HUES48 (cell line): ENCODE measurements around the gene EDEM1.
A peak's percentile ranks its signal among the peaks of the same experiment; 100 is the strongest.

Experiments
- H3K27ac ChIP-seq: one replicate; pipeline ENCODE4 v1.7.0; 2013; ENCODE audit warnings: low read depth, low read length, inconsistent platforms
- H3K27me3 ChIP-seq: 2 replicates; pipeline ENCODE4 v1.6.1; 2013; ENCODE audit warnings: mild to moderate bottlenecking, low read length; ENCODE audit not compliant: control insufficient read depth, insufficient read depth
- H3K36me3 ChIP-seq: 2 replicates; pipeline ENCODE4 v1.6.1; 2013; ENCODE audit warnings: low read length; ENCODE audit not compliant: control insufficient read depth, insufficient read depth
- H3K4me1 ChIP-seq: 2 replicates; pipeline ENCODE4 v1.6.1; 2013; ENCODE audit warnings: mild to moderate bottlenecking, low read length; ENCODE audit not compliant: control insufficient read depth, insufficient read depth
- H3K4me3 ChIP-seq: 2 replicates; pipeline ENCODE4 v1.5.1; 2013; ENCODE audit warnings: mild to moderate bottlenecking, low read depth, low read length
- H3K9ac ChIP-seq: 2 replicates; pipeline ENCODE4 v1.6.1; 2013; ENCODE audit warnings: mild to moderate bottlenecking, low read depth, low read length, moderate library complexity
- H3K9me3 ChIP-seq: 2 replicates; pipeline ENCODE4 v1.6.1; 2013; ENCODE audit warnings: low read length; ENCODE audit not compliant: control insufficient read depth, insufficient read depth

Gene EDEM1

DNA sequence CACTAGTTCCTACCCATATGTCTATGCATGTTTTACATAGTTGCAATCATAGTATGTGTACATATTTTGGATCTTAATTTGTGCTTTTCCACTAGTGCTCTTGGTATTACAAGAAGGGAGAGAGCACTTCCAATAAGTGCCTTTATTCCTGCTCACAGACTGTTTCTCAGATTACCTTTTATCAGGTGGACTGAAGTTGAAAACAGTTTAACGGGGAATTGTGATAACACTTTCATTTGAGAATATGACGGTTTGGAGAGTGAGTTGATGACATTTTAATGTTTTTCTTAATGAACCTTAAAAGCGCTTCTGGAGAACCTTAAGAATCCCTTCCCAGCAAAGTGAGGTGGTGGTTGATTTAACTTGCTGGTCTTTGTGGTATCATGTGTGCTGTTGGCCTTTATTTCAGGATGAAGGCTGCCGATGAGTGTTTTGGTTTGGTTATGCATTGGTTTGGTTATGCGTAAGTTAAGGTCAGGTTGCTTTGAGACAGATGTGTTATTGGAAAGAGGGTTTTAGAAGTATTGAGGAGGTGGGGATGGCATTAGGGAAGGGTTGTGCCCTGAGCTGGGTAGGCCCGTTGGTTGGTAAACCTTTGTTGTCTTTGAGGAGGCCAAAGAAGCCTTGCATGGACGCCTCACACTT is 2.8 kb downstream of the EDEM1 start:
- Histone ChIP-seq H3K9ac (no peak overlapping the region), H3K9me3 (no peaks in the 10 kb centered on the region), H3K4me3 (no peak overlapping the region), H3K27me3 (peaks cover 3% of the 10 kb centered on the region), H3K36me3 (no peaks in the 10 kb centered on the region), H3K4me1 (peaks cover 22% of the 10 kb centered on the region; the same call in 1 of the 2 replicates), H3K27ac (no peak overlapping the region)

DNA sequence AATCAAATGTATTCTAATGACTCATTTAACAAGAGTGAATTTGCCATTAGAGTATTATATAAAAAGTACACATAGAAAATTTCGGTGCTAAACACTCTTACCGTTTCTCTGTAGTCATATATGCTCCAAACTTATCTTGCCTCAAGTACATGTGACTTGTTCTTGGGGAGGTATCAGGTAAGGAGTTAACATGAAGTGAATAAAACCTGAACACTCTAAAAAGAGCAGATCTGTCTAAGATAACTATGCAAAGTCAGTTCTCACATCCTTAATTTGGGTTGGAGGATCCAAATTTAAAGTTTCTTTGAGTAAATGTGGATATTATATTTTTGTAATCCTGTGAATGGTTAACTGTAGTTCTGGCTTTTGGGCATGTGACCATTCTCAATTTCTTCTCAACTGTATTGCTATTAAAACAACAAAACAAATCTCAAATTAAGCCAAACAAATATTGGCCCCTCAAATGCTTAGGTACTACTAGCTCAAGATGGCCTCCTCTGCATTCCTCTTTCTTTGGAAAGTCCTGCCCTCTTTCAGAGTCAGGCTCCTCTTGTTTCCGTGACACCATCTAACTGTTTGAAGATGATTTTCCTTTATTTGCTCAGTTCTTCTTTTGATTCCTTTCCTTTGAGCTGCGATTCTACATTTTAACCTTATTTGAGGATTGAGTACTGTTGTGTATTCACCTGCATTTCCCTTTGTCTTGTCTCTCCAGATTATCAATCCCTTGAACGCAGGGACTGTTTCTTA is 4.2 kb downstream of the EDEM1 start:
- Histone ChIP-seq H3K4me3 (no peak overlapping the region), H3K9ac (no peak overlapping the region), H3K27ac (no peak overlapping the region), H3K4me1 (peaks cover 24% of the 10 kb centered on the region; the same call in 1 of the 2 replicates), H3K27me3 (peaks cover 3% of the 10 kb centered on the region; the same call in 1 of the 2 replicates), H3K9me3 (no peaks in the 10 kb centered on the region), H3K36me3 (no peaks in the 10 kb centered on the region)

DNA sequence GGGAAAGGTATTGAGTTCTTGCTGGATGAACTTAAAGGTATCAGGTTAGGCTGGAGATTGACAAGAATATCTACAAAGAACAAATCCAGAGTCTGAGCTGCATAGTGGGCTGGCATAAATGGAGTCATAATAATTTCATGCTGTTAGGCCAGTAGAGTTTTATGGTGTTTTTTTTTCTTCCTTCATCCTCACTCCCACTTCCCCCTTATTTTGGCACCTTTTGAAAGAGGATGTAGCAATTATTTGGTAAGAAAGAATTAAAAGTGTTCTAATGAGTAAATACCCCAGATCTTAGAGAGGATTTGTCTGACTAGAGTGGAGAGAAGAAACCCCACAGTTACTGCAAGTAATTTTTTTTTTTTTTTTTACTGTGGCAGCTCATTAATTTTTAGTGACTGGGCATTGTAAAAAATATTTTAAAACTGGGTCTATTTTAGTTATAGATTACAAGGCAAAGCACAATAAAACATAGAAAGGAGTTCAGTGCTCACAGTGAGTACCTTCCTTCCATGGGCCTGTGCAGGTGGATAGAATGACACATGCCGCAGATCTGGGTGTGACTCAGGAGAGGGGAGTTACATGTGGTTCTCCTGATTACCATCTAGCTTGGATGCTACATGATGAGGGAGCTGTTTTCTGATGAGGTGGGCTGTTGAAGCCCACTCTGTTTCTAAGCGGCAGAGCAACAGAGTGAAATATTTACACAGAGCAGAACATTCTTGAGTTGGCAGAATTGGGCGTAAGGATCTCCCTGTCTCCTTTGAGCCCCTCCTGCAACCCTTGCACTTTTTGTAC is 5.3 kb downstream of the EDEM1 start:
- Histone ChIP-seq H3K4me3 (no peak overlapping the region), H3K4me1 (peaks cover 34% of the 10 kb centered on the region), H3K27ac (no peak overlapping the region), H3K9ac (no peak overlapping the region), H3K36me3 (no peaks in the 10 kb centered on the region), H3K27me3 (peaks cover 3% of the 10 kb centered on the region; the same call in 1 of the 2 replicates), H3K9me3 (no peaks in the 10 kb centered on the region)

DNA sequence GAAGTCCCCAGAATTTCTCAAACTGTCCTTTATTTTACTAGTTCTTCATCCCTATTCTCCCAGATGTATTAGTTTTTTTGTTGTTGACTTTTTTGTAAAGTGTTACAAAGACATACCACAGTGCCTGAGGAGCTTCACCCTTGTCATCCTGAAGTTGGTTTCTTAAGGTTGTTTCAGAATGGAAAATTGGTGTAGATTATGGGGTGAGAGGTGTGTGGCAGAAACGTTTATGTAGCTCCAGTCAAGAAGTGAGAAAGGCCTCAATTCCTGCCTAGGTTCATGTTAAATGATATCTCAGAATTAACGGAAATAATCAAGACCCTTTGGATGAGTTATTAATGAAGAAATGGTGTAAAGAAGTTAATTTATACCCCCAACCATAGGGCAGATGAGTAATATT is 6.8 kb downstream of the EDEM1 start:
- H3K36me3 ChIP-seq: 0 out of 2 replicates have a peak, but pooled peaks cover under 1% of the 10 kb centered on the region
- no peak overlapping the region for H3K4me3 ChIP-seq
- no peak overlapping the region for H3K9ac ChIP-seq
- H3K9me3 ChIP-seq: no peaks in the 10 kb centered on the region
- H3K27me3 ChIP-seq: no peaks in the 10 kb centered on the region
- peaks cover 30% of the 10 kb centered on the region for H3K4me1 ChIP-seq
- H3K27ac ChIP-seq: peak overlapping the region; percentile 4

DNA sequence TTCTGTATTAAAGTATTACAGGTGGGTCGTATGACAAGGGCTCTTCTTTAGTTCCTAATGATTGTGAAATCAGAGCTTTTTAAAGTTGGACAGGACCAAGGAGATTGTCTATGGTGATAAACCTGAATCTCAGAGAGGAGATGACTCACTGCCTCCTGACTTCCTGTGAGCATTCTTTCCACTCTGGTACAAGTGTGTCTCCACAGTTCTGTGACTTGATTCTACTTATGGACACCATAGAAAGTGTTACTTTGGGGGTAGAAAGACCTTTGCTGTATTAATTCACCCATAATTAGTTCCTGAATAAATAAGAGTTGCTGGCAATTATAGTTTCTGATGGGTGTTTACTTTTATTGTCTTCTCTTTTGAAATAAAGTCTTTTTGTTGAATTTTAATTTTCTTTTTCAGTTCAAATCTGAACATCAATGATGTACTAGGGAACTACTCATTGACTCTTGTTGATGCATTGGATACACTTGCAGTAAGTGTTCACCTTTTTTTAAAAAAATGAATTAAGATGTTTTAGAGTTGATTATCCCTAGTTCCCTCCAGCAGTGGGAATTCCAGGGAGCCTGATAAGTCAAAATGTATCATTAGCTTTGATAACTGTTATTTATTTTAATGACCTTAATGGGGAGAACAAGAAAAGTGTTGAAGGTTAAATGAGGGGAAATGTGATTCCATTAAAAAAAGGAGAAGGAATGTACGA is 7.4 kb downstream of the EDEM1 start:
- Histone ChIP-seq H3K4me1 (peaks cover 30% of the 10 kb centered on the region), H3K36me3 (peaks cover 7% of the 10 kb centered on the region; the same call in 1 of the 2 replicates), H3K27ac (peak overlapping the region; percentile 4), H3K27me3 (no peaks in the 10 kb centered on the region), H3K9ac (no peak overlapping the region), H3K4me3 (no peak overlapping the region), H3K9me3 (no peaks in the 10 kb centered on the region)

DNA sequence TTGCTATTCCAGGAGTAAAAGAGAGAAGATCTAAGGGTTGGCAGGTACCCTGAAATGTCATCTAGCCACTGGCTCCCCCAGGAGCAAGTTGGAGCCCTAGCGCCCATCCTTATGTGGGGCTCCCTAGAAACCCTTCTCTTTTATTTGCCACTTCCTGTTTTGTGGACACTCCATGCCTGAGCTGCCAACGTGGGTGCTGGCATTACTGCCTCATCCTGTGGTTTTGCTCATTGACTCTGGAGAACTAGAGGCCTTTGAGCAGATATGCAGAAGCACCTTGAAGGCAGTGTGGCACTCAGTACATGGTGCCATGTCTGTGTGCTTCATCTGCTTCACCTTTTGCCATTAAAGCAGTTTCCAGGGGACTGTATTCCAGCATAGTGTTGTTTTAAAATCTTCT is 8.1 kb downstream of the EDEM1 start:
- Histone ChIP-seq H3K9me3 (no peaks in the 10 kb centered on the region), H3K4me1 (peaks cover 24% of the 10 kb centered on the region), H3K27me3 (no peaks in the 10 kb centered on the region), H3K27ac (no peak overlapping the region), H3K36me3 (peaks cover 13% of the 10 kb centered on the region), H3K4me3 (no peak overlapping the region), H3K9ac (no peak overlapping the region)

DNA sequence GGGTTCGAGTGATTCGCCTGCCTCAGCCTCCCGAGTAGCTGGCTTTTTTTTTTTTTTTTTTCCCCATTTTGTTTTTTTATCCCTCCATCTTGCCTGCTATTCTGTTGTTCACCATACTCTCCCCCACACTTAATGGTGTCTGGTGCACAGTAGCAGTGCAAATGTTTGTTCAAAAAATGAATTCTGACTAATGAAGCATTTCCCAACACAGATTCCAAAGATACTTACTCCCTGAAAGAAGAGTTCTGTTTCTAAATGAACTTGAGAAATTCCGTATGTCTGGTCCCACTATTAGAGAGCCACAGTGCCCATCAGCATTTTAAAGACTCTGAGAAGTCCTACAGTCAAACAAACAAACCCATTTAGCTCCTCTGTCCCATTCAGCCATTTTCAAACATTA is 9.5 kb downstream of the EDEM1 start:
- Histone ChIP-seq H3K9ac (no peak overlapping the region), H3K4me3 (no peak overlapping the region), H3K9me3 (no peaks in the 10 kb centered on the region), H3K36me3 (peaks cover 18% of the 10 kb centered on the region), H3K4me1 (peaks cover 20% of the 10 kb centered on the region), H3K27ac (peak overlapping the region; percentile 40), H3K27me3 (no peaks in the 10 kb centered on the region)

DNA sequence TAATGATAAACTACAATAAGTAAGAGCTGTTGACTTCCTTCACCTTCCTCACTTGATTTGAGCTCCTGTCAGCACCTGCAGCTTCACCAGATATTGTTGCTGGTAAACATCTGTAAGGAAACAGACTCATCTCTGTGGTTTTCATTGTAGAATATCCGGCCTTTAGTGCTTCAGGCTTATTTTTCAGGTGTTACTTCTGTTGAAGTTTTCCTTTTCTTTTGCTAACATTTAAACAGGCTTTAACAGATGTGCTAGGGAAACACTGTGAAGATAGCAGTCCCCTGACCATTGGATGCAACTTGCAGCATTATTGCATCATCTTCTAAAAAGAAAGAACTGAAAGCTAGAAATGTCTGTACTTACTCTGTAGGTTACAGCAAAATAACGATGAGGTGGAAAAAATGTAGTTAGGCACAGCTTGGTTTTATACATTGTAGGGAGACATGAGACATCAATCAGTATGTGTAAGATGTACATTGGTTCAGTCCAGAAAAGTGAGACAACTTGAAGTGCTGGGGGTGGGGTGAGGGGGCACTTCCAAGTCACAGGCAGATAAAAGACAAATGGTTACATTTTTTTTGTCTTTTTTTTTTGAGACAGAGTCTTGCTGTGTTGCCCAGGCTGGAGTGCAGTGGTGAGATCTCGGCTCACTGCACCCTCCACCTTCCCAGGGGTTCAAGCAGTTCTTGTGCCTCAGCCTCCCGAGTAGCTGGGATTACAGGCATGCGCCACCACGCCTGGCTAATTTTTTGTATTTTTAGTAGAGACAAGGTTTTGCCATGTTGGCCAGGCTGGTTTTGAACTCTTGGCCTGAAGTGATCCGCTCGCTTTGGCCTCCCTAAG is 10.2 kb downstream of the EDEM1 start:
- H3K27me3 ChIP-seq: no peaks in the 10 kb centered on the region
- no peak overlapping the region for H3K4me3 ChIP-seq
- H3K36me3 ChIP-seq: peaks cover 25% of the 10 kb centered on the region
- no peaks in the 10 kb centered on the region for H3K9me3 ChIP-seq
- peak overlapping the region; percentile 40 for H3K27ac ChIP-seq
- H3K4me1 ChIP-seq: peaks cover 18% of the 10 kb centered on the region
- peak overlapping the region; percentile 26; the same call in 1 of the 2 replicates for H3K9ac ChIP-seq

DNA sequence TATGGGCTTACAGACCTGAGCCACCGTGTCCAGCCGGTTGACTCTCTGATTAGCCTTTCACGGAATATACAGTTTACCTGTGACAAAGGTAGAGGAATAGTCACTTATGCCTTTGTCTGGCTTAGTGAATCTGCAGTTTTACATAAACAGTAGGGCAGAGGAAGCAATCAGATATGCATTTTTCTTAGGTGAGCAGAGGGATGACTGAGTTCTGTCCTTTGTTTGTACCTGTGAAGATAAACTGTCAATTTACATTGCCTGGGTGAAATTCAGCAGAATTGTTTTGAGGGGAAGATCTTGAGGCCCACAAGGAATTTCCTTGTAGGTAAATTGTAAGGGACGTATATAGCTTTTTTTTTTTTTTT is 10.8 kb downstream of the EDEM1 start:
- H3K9ac ChIP-seq: peak overlapping the region; percentile 10; the same call in 1 of the 2 replicates
- H3K9me3 ChIP-seq: no peaks in the 10 kb centered on the region
- no peaks in the 10 kb centered on the region for H3K27me3 ChIP-seq
- no peak overlapping the region for H3K4me3 ChIP-seq
- peaks cover 18% of the 10 kb centered on the region for H3K4me1 ChIP-seq
- peaks cover 31% of the 10 kb centered on the region for H3K36me3 ChIP-seq
- H3K27ac ChIP-seq: no peak overlapping the region
